GM21825 (cell line): Measurements from ENCODE around the gene ANKRD36.
"Not testable (repeated sequence)": the region's sequence is repeated elsewhere in the genome, so short reads cannot be mapped to it uniquely, and the experiment has no call there.

Experiments
- ATAC-seq: cut with Tn5 transposase; IDR thresholded peaks from one replicate; pipeline ENCODE4 v1.9.1; 2021; ENCODE audit warnings: mild to moderate bottlenecking, moderate library complexity; ENCODE audit not compliant: unreplicated experiment

The ANKRD36 gene

GRCh38 chr2:97268075-97268591 lies 155.2 kb downstream of the ANKRD36 start:
- not testable (repeated sequence) for ATAC-seq

GRCh38 chr2:97276232-97276798 lies 163.4 kb downstream of the ANKRD36 start:
- not testable (repeated sequence) for ATAC-seq

GRCh38 chr2:97285187-97285586 lies 172.2 kb downstream of the ANKRD36 start:
- ATAC-seq, result not testable (repeated sequence)

GRCh38 chr2:97293687-97294086 lies 180.7 kb downstream of the ANKRD36 start:
- not testable (repeated sequence) for ATAC-seq
